GM10266 (cell line): Measurements from ENCODE around the gene TRIM47.

ENCODE experiments used
- DNase-seq: peaks from one replicate; pipeline ENCODE4 v3.0.0; 2012; ENCODE audit errors: extremely low spot score
- TF ChIP-seq, protein P1 (sequence below): IDR thresholded peaks from 2 replicates; pipeline ENCODE4 v1.5.1; 2012; ENCODE audit warnings: mild to moderate bottlenecking, low read depth; ENCODE audit not compliant: control insufficient read depth, insufficient read depth; ENCODE audit errors: missing control alignments

The TRIM47 gene

DNA sequence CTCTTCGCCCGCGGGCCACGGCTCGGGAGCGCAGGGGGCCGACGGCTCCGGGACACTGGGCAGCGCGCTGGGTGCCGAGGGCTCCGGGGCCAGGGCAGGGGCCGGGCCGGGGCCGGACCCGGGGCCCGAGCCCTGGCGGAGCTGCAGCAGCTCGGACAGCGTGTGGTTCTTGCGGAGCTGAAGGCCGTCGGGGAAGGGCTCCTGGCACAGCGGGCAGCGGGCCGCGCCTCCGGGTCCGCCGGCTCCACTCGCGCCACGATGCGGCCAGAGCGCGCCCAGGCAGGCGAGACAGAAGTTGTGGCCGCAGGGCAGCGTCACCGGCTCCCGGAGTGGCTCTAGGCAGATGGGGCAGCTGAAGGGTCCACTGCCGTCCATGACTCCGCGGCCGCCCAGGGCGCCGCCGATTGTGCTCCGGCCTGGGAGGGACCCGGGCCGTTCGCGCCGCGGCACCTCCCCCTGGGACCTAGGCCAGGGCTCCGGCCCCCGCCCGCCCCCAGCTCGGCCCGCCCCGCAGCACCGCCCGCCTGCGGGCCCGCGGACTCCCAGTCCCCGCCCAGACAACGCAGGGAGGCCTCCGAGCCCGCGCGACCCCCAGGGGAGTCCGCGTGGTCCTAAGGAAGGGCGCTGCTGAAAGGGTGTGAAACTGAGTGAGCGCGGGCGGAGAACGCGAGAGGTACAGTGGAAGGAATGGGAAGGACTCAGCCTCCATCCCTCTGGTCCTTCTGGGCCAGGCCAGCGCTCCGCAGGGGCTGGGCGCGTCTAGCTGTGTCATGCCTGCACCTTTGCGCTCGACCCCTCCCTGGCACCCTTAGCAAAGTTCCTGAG, at the start of gene TRIM47:
TSS of gene TRIM47 (minus strand) at position 408 of the 825 bp plus-strand sequence. CDS start at position 375, 33 bp downstream.
- DNase-seq = no peak
- TF ChIP-seq, protein P1, sequence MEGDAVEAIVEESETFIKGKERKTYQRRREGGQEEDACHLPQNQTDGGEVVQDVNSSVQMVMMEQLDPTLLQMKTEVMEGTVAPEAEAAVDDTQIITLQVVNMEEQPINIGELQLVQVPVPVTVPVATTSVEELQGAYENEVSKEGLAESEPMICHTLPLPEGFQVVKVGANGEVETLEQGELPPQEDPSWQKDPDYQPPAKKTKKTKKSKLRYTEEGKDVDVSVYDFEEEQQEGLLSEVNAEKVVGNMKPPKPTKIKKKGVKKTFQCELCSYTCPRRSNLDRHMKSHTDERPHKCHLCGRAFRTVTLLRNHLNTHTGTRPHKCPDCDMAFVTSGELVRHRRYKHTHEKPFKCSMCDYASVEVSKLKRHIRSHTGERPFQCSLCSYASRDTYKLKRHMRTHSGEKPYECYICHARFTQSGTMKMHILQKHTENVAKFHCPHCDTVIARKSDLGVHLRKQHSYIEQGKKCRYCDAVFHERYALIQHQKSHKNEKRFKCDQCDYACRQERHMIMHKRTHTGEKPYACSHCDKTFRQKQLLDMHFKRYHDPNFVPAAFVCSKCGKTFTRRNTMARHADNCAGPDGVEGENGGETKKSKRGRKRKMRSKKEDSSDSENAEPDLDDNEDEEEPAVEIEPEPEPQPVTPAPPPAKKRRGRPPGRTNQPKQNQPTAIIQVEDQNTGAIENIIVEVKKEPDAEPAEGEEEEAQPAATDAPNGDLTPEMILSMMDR = no peak

DNA sequence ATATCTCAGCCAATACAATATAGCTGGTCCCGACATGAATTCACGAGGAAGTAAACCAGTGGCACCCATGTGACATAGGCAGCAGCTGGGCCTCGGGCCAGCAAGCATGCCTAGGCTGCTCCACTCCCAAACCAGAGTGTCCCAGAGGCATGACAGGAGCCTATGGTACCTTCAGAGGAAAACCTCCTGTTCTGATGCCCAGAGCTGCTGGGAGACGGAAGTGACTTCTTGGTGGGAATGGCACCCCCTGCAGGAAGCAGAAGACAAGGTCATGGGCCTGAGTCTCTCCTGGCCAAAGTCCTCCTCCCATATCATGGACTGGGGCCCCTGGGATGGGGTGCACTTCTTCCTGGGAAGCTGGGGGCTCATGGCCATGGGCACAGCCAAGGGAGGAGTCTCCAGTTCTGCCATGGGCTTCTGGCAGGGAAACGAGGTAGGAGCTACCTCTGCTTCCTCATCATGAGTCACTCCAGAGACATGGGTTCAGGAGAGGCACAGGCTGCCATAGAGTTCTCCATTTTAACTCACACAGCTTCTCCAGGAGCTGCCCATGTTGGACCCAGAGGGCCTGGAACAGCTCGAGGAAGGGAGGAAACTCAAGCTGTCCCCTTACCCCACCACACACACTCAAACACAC, 49.0 kb upstream of the TRIM47 start:
- DNase-seq = peak; percentile 72
- TF ChIP-seq, protein P1 = peak; percentile 35

GRCh38 chr17:75926456-75926855, 48.1 kb upstream of the TRIM47 start:
- TF ChIP-seq, protein P1 = no peak
- no peak for DNase-seq

DNA sequence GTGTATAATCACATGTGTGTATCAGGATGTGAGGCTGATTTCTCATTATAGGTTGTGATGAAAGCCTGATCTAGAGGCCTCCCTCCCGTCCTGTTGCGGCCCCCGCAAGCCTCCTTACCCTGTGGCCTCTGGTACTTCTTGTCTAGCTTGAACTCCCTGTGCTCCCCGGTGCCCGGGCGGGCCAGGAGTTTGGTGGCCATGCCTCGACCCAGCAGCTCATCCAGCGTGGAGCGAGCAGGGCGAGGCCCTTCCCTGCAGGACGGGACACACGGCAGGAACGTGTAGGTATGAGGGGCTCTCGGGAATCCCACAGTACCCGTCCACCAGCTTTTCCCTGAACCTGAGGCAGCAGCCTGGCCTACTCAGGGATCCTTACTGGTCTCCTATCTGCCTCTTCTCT, 47.5 kb upstream of the TRIM47 start:
- no peak for DNase-seq
- TF ChIP-seq, protein P1 = no peak

DNA sequence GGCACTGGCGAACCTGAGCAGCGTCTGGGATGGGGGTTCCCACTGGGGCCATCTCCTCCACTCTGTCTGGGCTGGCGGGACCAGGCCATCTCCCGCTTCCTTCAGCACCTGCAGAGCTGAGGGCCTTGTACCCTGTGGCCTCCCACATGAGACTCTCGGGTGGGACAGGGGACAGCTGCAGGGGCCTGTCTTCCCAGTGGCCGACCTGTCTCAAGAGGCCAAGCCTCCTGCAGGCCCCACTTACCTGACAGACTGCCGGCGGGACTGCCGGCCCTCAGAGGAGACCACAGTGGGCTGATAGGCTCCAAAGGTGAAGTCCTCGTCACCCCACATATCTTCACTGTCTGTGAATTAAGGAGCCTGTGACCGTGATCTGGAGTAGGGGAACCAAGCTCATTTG, 46.7 kb upstream of the TRIM47 start:
- TF ChIP-seq, protein P1 = no peak
- no peak for DNase-seq

GRCh38 chr17:75922963-75923874, 44.8 kb upstream of the TRIM47 start:
- DNase-seq = no peak
- TF ChIP-seq, protein P1 = no peak
